ENCODE measurements around the gene LSAMP. TPM values are rescaled to one million over a fixed set of nuclear protein-coding genes. Genes with fewer than 3 reads are reported as not detected.

Gene LSAMP
- polyA plus RNA-seq, 2 of the 4 experiments (the other 2 are of a cell fraction), result 0.12 to 0.53 TPM

DNA sequence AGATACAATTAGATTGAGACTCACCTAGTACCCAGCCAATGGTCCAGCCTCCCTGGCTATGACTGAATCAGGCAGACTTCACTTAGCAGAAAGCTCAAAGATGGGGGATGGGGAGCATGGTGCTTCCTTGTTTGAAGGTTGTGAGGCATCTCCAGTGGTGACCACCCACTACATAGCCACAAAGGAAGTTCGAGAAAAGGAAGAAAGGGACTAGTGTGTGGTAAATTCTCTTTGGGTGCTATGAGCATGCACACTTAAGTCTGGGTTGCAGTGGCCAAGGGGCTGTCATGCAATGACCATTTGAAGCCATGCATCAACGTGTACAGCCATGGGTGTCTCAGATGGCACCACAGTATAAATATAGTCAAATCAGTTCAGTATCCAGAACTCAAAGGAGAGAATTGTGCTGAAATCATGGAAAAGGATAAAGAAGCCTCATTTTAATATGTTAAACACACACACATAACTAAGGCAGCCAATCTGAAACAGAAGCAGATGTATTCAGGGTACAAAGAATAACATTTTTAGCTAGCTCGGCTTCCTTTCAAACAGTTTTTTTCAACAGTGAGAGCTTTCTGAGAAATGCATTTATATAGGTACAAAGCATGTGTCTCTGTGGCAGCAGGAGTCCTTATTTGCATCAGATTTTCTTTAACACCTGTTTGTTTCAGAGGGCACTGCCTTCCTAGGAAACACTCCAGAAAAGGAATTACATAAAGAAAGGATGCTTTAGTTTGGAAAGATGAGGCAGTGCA is 546.5 kb downstream of the LSAMP start (continued):
- TF ChIP-seq CEBPB (IDR thresholded peaks at IDR 0.05) (no peak), EHMT2 (IDR thresholded peaks at IDR 0.05; ENCODE audit: low read depth) (no peak), KDM1A (IDR thresholded peaks at IDR 0.05; ENCODE audit: low read depth) (no peak)

DNA sequence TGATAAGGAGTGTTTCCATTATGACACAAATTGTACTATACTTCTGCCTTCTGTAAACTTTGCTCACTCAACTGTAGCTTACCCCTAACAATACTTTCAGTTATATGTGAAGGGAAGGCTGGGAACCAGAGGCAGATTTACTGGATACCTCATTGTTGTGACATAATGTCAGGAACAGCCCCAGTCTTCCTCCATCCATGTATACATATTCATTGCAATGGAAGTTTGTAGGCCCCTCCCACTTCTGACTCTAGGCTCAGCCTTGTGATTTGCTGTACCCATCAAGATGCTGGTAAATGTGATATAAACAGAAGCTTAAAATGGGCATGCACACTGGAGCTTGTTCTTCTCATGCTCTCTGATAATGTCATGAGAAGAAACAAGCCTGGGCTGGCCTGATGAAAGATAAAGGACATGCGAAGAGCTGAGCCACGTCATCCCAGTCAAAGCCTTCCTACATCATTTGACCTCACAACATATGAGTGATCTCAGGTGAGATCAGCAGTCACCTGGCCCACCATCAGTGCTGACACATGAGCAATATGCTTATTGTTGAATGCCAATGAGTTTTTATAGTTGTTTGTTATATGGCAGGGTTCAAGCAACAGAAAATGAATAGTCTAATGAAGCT is 554.2 kb downstream of the LSAMP start:
- WGBS (ENCODE audit: missing lambda C conversion rate), result 10% methylated on average over 2 of the region's 2 CpGs
- FAIRE-seq, result no peak
- ATAC-seq, result no peak
- H3K27ac ChIP-seq, result no peak overlapping the region
- no peak for DNase-seq (ENCODE audit: low read depth in 1 of 2, low spot score in 1 of 2)
- ChIA-PET POLR2A (no interaction called here), CTCF (no interaction called here)
- no peaks in the 10 kb centered on the region for H3K9me3 ChIP-seq
- no peaks in the 10 kb centered on the region for H3K4me1 ChIP-seq
- no peak overlapping the region for H3K4me3 ChIP-seq
- no peak overlapping the region for H3K4me2 ChIP-seq
- TF ChIP-seq, protein P1, sequence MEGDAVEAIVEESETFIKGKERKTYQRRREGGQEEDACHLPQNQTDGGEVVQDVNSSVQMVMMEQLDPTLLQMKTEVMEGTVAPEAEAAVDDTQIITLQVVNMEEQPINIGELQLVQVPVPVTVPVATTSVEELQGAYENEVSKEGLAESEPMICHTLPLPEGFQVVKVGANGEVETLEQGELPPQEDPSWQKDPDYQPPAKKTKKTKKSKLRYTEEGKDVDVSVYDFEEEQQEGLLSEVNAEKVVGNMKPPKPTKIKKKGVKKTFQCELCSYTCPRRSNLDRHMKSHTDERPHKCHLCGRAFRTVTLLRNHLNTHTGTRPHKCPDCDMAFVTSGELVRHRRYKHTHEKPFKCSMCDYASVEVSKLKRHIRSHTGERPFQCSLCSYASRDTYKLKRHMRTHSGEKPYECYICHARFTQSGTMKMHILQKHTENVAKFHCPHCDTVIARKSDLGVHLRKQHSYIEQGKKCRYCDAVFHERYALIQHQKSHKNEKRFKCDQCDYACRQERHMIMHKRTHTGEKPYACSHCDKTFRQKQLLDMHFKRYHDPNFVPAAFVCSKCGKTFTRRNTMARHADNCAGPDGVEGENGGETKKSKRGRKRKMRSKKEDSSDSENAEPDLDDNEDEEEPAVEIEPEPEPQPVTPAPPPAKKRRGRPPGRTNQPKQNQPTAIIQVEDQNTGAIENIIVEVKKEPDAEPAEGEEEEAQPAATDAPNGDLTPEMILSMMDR (IDR thresholded peaks at IDR 0.05), result no peak
- TF ChIP-seq TP53 (CRISPR knock-in tag; IDR thresholded peaks at IDR 0.05) (no peak), FOSL2 (IDR thresholded peaks at IDR 0.05) (no peak), FOSL2 (CRISPR knock-in tag; IDR thresholded peaks at IDR 0.05) (no peak), HOXB13 (CRISPR knock-in tag; IDR thresholded peaks at IDR 0.05; ENCODE audit: low read depth) (no peak), ZNF302 (CRISPR knock-in tag; IDR thresholded peaks at IDR 0.05) (no peak), HOXB5 (CRISPR knock-in tag; IDR thresholded peaks at IDR 0.05) (no peak), CEBPB (IDR thresholded peaks at IDR 0.05) (no peak), GATA3 (IDR thresholded peaks at IDR 0.05; ENCODE audit: borderline replicate concordance) (no peak), RARB (CRISPR knock-in tag; IDR thresholded peaks at IDR 0.05) (no peak), ESRRA (IDR thresholded peaks at IDR 0.05; ENCODE audit: borderline replicate concordance, low read length) (no peak), HOXA7 (CRISPR knock-in tag; IDR thresholded peaks at IDR 0.05) (no peak), FOXS1 (CRISPR knock-in tag; IDR thresholded peaks at IDR 0.05) (no peak), CBX8 (IDR thresholded peaks at IDR 0.05) (no peak), RFX5 (IDR thresholded peaks at IDR 0.05) (no peak), JUN (IDR thresholded peaks at IDR 0.05) (no peak), RCOR1 (IDR thresholded peaks at IDR 0.05; ENCODE audit: low read depth, low read length) (no peak), EP300 (IDR thresholded peaks at IDR 0.05) (no peak)
- TF ChIP-seq, protein P2, sequence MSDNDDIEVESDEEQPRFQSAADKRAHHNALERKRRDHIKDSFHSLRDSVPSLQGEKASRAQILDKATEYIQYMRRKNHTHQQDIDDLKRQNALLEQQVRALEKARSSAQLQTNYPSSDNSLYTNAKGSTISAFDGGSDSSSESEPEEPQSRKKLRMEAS (IDR thresholded peaks at IDR 0.05), result no peak
- TF ChIP-seq, protein P3, sequence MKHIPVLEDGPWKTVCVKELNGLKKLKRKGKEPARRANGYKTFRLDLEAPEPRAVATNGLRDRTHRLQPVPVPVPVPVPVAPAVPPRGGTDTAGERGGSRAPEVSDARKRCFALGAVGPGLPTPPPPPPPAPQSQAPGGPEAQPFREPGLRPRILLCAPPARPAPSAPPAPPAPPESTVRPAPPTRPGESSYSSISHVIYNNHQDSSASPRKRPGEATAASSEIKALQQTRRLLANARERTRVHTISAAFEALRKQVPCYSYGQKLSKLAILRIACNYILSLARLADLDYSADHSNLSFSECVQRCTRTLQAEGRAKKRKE (CRISPR knock-in tag; IDR thresholded peaks at IDR 0.05; ENCODE audit: low read depth), result no peak
- TF ChIP-seq, protein P4, sequence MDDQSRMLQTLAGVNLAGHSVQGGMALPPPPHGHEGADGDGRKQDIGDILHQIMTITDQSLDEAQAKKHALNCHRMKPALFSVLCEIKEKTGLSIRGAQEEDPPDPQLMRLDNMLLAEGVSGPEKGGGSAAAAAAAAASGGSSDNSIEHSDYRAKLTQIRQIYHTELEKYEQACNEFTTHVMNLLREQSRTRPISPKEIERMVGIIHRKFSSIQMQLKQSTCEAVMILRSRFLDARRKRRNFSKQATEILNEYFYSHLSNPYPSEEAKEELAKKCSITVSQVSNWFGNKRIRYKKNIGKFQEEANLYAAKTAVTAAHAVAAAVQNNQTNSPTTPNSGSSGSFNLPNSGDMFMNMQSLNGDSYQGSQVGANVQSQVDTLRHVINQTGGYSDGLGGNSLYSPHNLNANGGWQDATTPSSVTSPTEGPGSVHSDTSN (IDR thresholded peaks at IDR 0.05), result no peak
